Hematopoietic multipotent progenitor cell treated with erythropoietin and hydrocortisone succinate and interleukin-3 and kit ligand, for 6 days (in vitro differentiated cells): ENCODE results near the gene MFAP5.
"Not testable (repeated sequence)": the region's sequence is repeated elsewhere in the genome, so short reads cannot be mapped to it uniquely, and the experiment has no call there.

Experiments used
- DNase-seq: peaks from one replicate; pipeline ENCODE4 v3.0.0-alpha.2; 2015

MFAP5 gene

GRCh38 chr12:8672381-8672780 lies 9.8 kb upstream of the MFAP5 start:
- no peak for DNase-seq

- DNase-seq, result no peak
Measured at GRCh38 chr12:8668441-8668840, 5.8 kb upstream of the MFAP5 start.

GRCh38 chr12:8667270-8667669 lies 4.6 kb upstream of the MFAP5 start:
- DNase-seq, result peak; percentile 21

- no peak for DNase-seq
Measured at GRCh38 chr12:8665759-8666158, 3.1 kb upstream of the MFAP5 start.

- DNase-seq, result no peak
Measured at GRCh38 chr12:8664228-8664913, 1.7 kb upstream of the MFAP5 start.

GRCh38 chr12:8661751-8662150 lies 875 bp downstream of the MFAP5 start:
- DNase-seq, result no peak

- no peak for DNase-seq
Measured at GRCh38 chr12:8661016-8661415, 1.6 kb downstream of the MFAP5 start.

- DNase-seq, result no peak
Measured at GRCh38 chr12:8658346-8658745, 4.3 kb downstream of the MFAP5 start.

GRCh38 chr12:8655421-8655820 lies 7.2 kb downstream of the MFAP5 start:
- no peak for DNase-seq

- DNase-seq, result no peak
Measured at GRCh38 chr12:8648576-8649205, 13.9 kb downstream of the MFAP5 start.

GRCh38 chr12:8647968-8648367 lies 14.7 kb downstream of the MFAP5 start:
- no peak for DNase-seq

GRCh38 chr12:8644345-8645248 lies 18.0 kb downstream of the MFAP5 start:
- DNase-seq, result no peak

- no peak for DNase-seq
Measured at GRCh38 chr12:8642775-8643174, 19.9 kb downstream of the MFAP5 start.

- no peak for DNase-seq
Measured at GRCh38 chr12:8639936-8640335, 22.7 kb downstream of the MFAP5 start.

- no peak for DNase-seq
Measured at GRCh38 chr12:8638951-8639350, 23.7 kb downstream of the MFAP5 start.

- no peak for DNase-seq
Measured at GRCh38 chr12:8637666-8638065, 25.0 kb downstream of the MFAP5 start.

- DNase-seq, result no peak
Measured at GRCh38 chr12:8637244-8637643, 25.4 kb downstream of the MFAP5 start.

GRCh38 chr12:8636581-8636980 lies 26.0 kb downstream of the MFAP5 start:
- DNase-seq, result no peak

- not testable (repeated sequence) for DNase-seq
Measured at GRCh38 chr12:8636007-8636346, 26.6 kb downstream of the MFAP5 start.

- DNase-seq, result not testable (repeated sequence)
Measured at GRCh38 chr12:8635342-8636006, 27.2 kb downstream of the MFAP5 start.

- no peak for DNase-seq
Measured at GRCh38 chr12:8630131-8630530, 32.5 kb downstream of the MFAP5 start.

- no peak for DNase-seq
Measured at GRCh38 chr12:8629486-8630033, 33.1 kb downstream of the MFAP5 start.

GRCh38 chr12:8628731-8629130 lies 33.9 kb downstream of the MFAP5 start:
- no peak for DNase-seq
